ENCODE results near the gene ADAMTS8.
A peak's percentile ranks its signal among the peaks of the same experiment; 100 is the strongest.

Gene ADAMTS8

DNA sequence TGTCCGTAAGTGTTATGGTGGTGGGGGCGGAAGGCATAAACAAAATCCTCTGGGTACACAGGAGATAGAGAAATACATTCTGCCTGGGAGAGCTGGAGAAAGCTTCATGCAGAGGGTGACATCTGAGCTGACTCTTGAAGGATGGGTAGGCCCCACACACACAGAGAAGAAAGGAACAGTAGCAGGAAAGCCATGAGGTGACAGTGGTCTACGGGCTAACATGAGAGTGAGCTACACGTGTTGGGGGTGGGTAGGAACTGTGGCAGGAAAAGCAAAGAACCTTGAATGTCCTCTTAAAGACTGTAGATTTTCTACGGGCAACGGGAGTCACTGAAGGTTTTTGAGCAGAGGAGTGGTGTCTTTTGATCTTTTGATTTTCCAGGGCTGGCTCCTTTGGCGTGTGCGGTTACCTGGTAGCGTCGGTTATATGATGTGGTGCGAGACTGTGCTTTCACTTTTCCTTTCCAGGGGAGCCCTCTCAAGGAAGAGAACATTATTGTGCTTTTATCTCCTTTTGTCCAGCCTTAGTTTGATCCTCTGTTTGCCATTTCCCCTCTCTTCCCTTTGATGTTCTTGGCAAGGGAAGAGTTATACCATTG, 39.7 kb downstream of the ADAMTS8 start:
- TF ChIP-seq Cebpa-rat (IDR thresholded peaks at IDR 0.05), result no peak
- Histone ChIP-seq H4K20me1 (peaks cover 0 to 25% (median 6%) of the 10 kb centered on the region in 11 experiments; a peak in 11 of 22 replicates), H3K4me3 (peak overlapping the region in 4 of 10 experiments; percentile 0 to 36 (median 16); a peak in 5 of 20 replicates), H3K9me3 (replicated peaks in 1 of 11) (no peaks in the 10 kb centered on the region), H3K4me2 (peak overlapping the region; percentile 34 to 87 (median 76)), H3K9ac (0 out of 22 replicates have a peak overlapping the region, but pooled peaks of 3 of the 11 experiments have one; percentile 1 to 29 (median 18)), H3K4me1 (peaks cover 15 to 39% (median 34%) of the 10 kb centered on the region in 10 experiments), H3K36me3 (no peaks in the 10 kb centered on the region), H3K27ac (no peak overlapping the region), H3K27me3 (peaks cover 36 to 74% (median 64%) of the 10 kb centered on the region in 11 experiments)

GRCh38 chr11:130386056-130386455, 42.4 kb downstream of the ADAMTS8 start:
- no peak overlapping the region for H3K4me2 ChIP-seq
- H3K27ac ChIP-seq, result no peak overlapping the region
- TF ChIP-seq Cebpa-rat (IDR thresholded peaks at IDR 0.05), result no peak
- peaks cover 17 to 47% (median 42%) of the 10 kb centered on the region in 10 experiments for H3K4me1 ChIP-seq
- H3K9me3 ChIP-seq (replicated peaks in 1 of 11), result no peaks in the 10 kb centered on the region
- H4K20me1 ChIP-seq, result peaks cover 0 to 39% (median 11%) of the 10 kb centered on the region in 11 experiments; a peak in 13 of 22 replicates
- H3K4me3 ChIP-seq, result no peak overlapping the region
- H3K36me3 ChIP-seq, result no peaks in the 10 kb centered on the region
- H3K9ac ChIP-seq, result no peak overlapping the region
- H3K27me3 ChIP-seq, result peaks cover 45 to 86% (median 64%) of the 10 kb centered on the region in 11 experiments

GRCh38 chr11:130383344-130384211, 44.8 kb downstream of the ADAMTS8 start:
- Histone ChIP-seq H3K9me3 (replicated peaks in 1 of 11) (peaks cover 0 to 4% (median 0%) of the 10 kb centered on the region in 11 experiments; a peak in 2 of 22 replicates), H3K27me3 (peaks cover 55 to 87% (median 78%) of the 10 kb centered on the region in 11 experiments), H3K9ac (no peak overlapping the region)

GRCh38 chr11:130381317-130381716, 47.1 kb downstream of the ADAMTS8 start:
- peaks cover 0 to 28% (median 11%) of the 10 kb centered on the region in 11 experiments; a peak in 13 of 22 replicates for H4K20me1 ChIP-seq
- peaks cover 0 to 4% (median 0%) of the 10 kb centered on the region in 11 experiments; a peak in 2 of 22 replicates for H3K9me3 ChIP-seq (replicated peaks in 1 of 11)
- peaks cover 10 to 25% (median 22%) of the 10 kb centered on the region in 10 experiments for H3K4me1 ChIP-seq
- H3K4me3 ChIP-seq, result no peak overlapping the region
- no peak for TF ChIP-seq Cebpa-rat (IDR thresholded peaks at IDR 0.05)
- no peak overlapping the region for H3K27ac ChIP-seq
- no peaks in the 10 kb centered on the region for H3K36me3 ChIP-seq
- H3K4me2 ChIP-seq, result no peak overlapping the region
- H3K27me3 ChIP-seq, result peaks cover 47 to 70% (median 62%) of the 10 kb centered on the region in 11 experiments
- no peak overlapping the region for H3K9ac ChIP-seq

More at GRCh38 chr11:130383344-130384211, 44.8 kb downstream of the ADAMTS8 start:
- Histone ChIP-seq H4K20me1 (peaks cover 0 to 30% (median 11%) of the 10 kb centered on the region in 11 experiments; a peak in 13 of 22 replicates), H3K27ac (no peak overlapping the region), H3K4me2 (peak overlapping the region; percentile 38 to 83 (median 68)), H3K4me3 (no peak overlapping the region), H3K36me3 (no peaks in the 10 kb centered on the region), H3K4me1 (peaks cover 10 to 30% (median 26%) of the 10 kb centered on the region in 10 experiments)
- TF ChIP-seq Cebpa-rat (IDR thresholded peaks at IDR 0.05), result peak in 3 of 11 experiments; percentile 16 to 66 (median 37); a peak in 2 of 22 replicates

DNA sequence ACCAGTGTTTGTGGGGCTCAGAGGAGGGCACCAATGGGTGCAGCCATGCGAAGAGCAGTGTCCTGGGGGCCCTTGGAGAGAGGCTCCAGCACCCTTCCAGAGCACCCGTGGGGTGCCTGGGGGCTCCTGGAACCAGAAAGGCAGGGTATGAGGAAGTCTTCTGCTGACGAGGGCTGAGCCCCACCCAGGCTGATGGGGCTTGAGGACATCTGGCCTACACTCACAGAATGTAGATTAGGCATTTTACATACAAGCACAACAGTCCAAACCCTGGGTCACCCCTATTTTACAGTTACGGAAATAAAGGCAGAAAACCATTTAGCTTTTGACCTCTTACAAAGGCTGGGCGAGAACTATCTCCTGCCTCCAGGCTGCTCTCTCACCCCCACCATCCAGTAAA, 47.6 kb downstream of the ADAMTS8 start:
- Histone ChIP-seq H3K4me2 (no peak overlapping the region), H3K27me3 (peaks cover 43 to 64% (median 56%) of the 10 kb centered on the region in 11 experiments)

GRCh38 chr11:130379276-130379675, 49.1 kb downstream of the ADAMTS8 start:
- no peak overlapping the region for H3K4me3 ChIP-seq
- H3K27ac ChIP-seq, result no peak overlapping the region
- H3K9ac ChIP-seq, result no peak overlapping the region
- no peak overlapping the region for H3K4me2 ChIP-seq
- no peaks in the 10 kb centered on the region for H3K36me3 ChIP-seq
- H3K27me3 ChIP-seq, result peaks cover 28 to 49% (median 41%) of the 10 kb centered on the region in 11 experiments
- H3K4me1 ChIP-seq, result peaks cover 10 to 23% (median 20%) of the 10 kb centered on the region in 10 experiments
- peaks cover 0 to 26% (median 11%) of the 10 kb centered on the region in 11 experiments; a peak in 13 of 22 replicates for H4K20me1 ChIP-seq
- H3K9me3 ChIP-seq (replicated peaks in 1 of 11), result peaks cover 0 to 4% (median 0%) of the 10 kb centered on the region in 11 experiments; a peak in 2 of 22 replicates
- TF ChIP-seq Cebpa-rat (IDR thresholded peaks at IDR 0.05), result no peak

More for the DNA sequence above, 47.6 kb downstream of the ADAMTS8 start:
- Histone ChIP-seq H3K9me3 (replicated peaks in 1 of 11) (peaks cover 0 to 4% (median 0%) of the 10 kb centered on the region in 11 experiments; a peak in 2 of 22 replicates), H3K36me3 (no peaks in the 10 kb centered on the region), H3K4me3 (no peak overlapping the region), H3K4me1 (peaks cover 10 to 25% (median 22%) of the 10 kb centered on the region in 10 experiments), H3K27ac (no peak overlapping the region), H4K20me1 (peaks cover 0 to 28% (median 11%) of the 10 kb centered on the region in 11 experiments; a peak in 13 of 22 replicates), H3K9ac (no peak overlapping the region)
- no peak for TF ChIP-seq Cebpa-rat (IDR thresholded peaks at IDR 0.05)

GRCh38 chr11:130370845-130371590, 57.4 kb downstream of the ADAMTS8 start:
- Histone ChIP-seq H3K27me3 (no peaks in the 10 kb centered on the region), H3K36me3 (no peaks in the 10 kb centered on the region), H3K9ac (no peak overlapping the region), H4K20me1 (no peaks in the 10 kb centered on the region), H3K27ac (no peak overlapping the region), H3K4me2 (no peak overlapping the region), H3K4me3 (no peak overlapping the region), H3K4me1 (no peaks in the 10 kb centered on the region), H3K9me3 (replicated peaks in 1 of 11) (no peaks in the 10 kb centered on the region)
- TF ChIP-seq Cebpa-rat (IDR thresholded peaks at IDR 0.05), result no peak

GRCh38 chr11:130369713-130370112, 58.7 kb downstream of the ADAMTS8 start:
- no peak overlapping the region for H3K4me3 ChIP-seq
- H4K20me1 ChIP-seq, result no peaks in the 10 kb centered on the region
- no peak overlapping the region for H3K27ac ChIP-seq

More at GRCh38 chr11:130369713-130370112, 58.7 kb downstream of the ADAMTS8 start:
- Histone ChIP-seq H3K27me3 (no peaks in the 10 kb centered on the region), H3K36me3 (no peaks in the 10 kb centered on the region), H3K9ac (no peak overlapping the region), H3K4me1 (no peaks in the 10 kb centered on the region), H3K4me2 (no peak overlapping the region), H3K9me3 (replicated peaks in 1 of 11) (no peaks in the 10 kb centered on the region)
- TF ChIP-seq Cebpa-rat (IDR thresholded peaks at IDR 0.05), result no peak

All from BLaER1 treated with 17β-estradiol and CSF1 and Interleukin-3, amounts not matched to agents 10 nM and 100 nM (cell line).